IPS-NIHi7 (cell line): ENCODE data around the gene PACSIN2.

ENCODE experiments used
- DNase-seq: peaks from one replicate; pipeline ENCODE4 v3.0.0; 2012; ENCODE audit warnings: mixed read lengths; ENCODE audit errors: extremely low spot score

The PACSIN2 gene

DNA sequence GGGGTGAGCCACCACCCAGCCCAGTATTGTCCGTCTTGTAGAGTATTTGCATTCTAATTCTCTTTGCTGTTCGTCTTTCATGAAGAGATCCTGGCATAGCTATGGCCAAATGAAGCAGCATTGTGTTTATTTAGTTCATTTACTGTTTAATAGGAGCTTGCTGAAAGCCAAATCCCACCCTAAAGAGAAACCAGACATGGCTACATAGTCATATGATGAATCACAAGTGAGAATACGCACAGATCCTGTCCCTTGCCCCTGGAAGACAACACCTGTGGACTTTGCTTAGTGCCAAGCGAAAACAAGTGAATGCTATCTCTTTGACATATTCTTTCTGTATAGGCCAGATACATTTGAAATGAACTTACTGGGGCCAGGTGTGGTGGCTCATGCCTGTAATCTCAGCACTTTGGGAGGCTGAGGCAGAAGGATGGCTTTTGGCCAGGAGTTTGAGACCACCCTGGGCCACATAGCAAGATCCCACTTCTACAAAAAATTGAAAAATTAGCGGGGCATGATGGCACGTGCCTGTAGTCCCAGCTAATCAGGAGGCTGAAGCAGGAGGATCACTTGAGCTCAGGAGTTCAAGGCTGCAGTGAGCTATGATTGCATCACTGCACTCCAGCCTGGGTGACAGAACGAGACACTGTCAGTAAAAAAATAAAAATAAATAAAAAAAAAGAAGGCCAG is 152.8 kb downstream of the PACSIN2 start:
- DNase-seq: no peak

GRCh38 chr22:42860968-42861367 is 154.0 kb downstream of the PACSIN2 start:
- DNase-seq: no peak

DNA sequence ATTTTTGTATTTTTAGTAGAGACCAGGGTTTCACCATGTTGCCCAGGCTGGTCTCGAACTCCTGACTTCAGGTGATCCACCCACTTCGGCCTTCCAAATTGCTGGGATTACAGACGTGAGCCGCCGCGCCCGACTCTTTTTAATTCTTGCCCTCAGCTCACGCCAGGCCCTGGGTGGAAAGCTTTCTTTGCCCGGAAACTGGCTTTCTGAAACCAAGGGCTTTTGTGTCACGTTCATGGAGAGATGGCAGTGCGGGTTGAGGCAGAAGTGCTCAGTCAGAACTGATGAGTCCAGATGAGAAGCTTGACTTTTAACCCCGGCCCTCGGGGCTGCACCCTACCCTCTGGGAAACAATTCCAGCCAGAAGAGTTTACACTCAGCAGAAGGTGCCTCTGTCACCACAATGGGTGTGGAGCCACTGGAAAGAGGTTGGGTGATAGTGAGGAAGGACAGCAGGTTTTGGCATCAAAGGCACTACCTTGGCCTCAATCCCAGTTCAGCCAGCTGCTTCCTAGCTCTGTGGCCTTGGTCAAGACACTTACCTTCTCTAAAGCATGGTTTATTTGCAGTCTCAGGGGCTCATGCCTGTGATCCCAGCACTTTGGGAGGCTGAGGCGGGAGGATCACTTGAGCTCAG is 157.0 kb downstream of the PACSIN2 start:
- no peak for DNase-seq

GRCh38 chr22:42856865-42857704 is 157.9 kb downstream of the PACSIN2 start, which contains the start of gene ARFGAP3:
TSS of gene ARFGAP3 (minus strand) at chr22:42857273. CDS start at chr22:42857182, 91 bp downstream.
- DNase-seq: peak; percentile 100

- DNase-seq: no peak
Observed at GRCh38 chr22:42856179-42856864, 158.6 kb downstream of the PACSIN2 start.

DNA sequence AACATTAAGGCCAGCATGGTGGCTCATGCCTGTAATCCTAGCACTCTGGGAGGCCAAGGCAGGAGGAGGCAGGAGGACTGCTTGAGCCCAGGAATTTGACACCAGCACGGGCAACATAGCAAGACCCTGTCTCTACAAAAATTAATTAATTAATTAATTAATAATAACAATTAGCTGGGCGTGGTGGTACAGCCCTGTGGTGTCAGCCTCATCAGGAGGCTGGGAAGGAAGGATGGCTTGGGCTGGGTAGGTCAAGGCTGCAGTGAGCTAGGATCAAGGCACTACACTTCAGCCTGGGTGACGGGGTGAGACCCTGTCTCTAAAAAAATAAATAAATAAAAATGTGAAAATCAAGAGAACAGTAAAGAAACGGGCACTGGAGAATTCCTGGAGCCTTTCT is 159.2 kb downstream of the PACSIN2 start:
- DNase-seq: no peak

GRCh38 chr22:42855211-42855610 is 159.7 kb downstream of the PACSIN2 start:
- DNase-seq: no peak

- no peak for DNase-seq
Observed at GRCh38 chr22:42848941-42849550, 165.9 kb downstream of the PACSIN2 start.

DNA sequence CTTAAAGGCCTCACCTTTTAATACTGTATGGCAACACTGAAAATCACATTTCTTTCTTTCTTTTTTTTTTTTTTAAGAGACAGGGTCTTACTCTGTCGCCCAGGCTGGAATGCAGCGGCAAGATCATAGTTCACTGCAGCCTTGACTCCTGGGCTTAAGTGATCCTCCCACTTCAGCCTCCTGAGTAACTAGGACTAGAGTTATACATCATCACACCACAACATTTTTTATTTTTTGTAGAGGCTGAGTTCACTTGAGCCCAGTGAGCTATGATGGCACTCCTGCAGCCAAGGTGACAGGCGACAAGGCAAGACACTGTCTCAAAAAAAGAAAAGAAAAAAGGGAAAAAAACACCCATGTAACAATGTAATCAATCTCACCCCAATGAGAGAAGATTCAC is 167.8 kb downstream of the PACSIN2 start:
- no peak for DNase-seq

DNA sequence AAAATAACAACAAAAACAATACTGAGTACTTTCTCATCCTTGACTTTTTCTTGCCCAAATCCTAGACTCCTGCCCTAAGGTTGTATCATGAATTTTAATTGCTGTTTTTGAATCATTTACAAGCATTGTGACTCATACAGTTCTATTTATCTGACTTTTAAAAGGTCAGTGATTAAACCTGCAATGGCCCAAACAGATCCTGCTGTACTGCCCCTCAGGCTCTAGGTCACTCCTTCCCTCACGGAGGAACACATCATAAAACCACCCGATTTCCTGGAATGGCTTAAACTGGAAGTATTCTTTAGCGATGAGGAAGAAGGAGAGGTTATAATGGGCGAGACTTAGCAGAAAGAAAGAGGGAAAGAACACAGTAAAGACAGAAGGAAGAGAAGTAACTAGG is 170.2 kb downstream of the PACSIN2 start:
- DNase-seq: no peak

GRCh38 chr22:42842658-42843370 is 172.1 kb downstream of the PACSIN2 start:
- no peak for DNase-seq

DNA sequence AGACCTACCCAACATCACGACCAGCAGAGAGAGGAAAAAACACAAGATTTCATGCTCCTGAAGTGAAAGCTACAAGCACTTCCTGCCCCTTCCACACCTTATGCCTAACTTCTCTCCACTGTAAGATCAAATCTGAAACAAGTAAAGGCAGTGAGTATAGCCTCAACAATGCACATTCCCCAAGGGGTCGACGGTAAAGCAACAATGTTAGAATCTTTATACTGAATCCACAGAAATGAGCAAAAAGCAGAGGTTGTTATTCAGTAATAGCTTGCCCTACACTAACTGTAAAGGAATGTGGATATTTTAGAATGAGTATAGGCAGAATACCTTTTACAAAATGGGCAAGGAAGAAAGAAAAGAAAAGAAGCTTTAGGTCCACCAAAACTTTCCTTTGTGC is 173.5 kb downstream of the PACSIN2 start:
- DNase-seq: no peak

GRCh38 chr22:42837556-42837955 is 177.4 kb downstream of the PACSIN2 start:
- no peak for DNase-seq

GRCh38 chr22:42836026-42836425 is 178.9 kb downstream of the PACSIN2 start:
- DNase-seq: no peak

DNA sequence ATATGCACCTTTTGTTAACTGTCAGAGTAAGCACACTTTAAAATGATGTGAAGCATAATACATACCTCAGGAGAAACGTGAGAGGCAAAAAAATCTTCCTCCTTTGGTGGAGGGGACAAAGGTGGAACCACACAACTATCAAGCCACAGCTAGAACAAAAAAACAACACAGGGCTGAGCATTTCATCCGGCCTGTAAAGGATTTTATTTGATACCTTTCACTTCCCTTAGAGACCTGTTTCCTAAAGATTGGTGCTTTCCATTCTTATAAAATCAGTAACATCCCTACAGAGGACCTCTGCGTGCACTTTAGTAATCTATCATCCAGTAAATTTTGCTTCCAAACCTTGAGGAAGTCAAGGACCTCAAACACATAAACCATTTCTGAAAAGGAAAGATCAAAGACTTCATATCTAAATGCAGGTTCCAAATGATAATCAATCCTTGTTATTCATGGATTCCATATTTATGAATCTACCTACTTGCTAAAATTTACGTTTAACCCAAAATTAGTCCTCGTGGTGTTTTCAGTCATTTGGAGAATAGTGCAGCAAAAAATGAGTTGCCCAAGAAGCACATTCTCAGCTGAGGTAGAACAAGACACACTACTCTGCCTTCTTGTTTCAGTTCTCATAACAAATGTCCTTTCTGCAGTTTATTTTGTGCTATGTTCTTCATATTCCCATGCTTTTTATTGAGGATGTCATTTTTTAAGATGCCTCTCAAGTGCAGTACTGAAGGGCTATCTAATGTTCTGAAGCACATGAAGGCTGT is 180.6 kb downstream of the PACSIN2 start:
- DNase-seq: no peak

DNA sequence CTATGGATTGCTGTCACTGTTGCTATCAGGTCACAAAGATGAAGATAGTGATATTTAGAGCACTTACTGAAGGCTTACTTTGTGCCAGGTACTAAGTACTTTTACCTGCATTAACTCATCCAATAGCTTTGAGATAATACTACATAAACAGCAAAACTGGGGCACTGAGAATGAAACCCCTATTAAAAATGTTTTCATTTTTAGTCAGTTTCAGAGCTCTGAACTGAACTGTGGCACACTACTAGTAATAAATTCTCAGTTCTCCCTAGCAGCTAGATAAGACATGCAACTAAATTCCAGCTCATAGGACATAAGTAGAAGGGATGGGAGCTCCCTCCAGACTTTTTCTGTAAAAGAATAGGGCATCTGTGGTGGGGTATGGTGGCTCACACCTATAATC is 181.8 kb downstream of the PACSIN2 start:
- DNase-seq: no peak

DNA sequence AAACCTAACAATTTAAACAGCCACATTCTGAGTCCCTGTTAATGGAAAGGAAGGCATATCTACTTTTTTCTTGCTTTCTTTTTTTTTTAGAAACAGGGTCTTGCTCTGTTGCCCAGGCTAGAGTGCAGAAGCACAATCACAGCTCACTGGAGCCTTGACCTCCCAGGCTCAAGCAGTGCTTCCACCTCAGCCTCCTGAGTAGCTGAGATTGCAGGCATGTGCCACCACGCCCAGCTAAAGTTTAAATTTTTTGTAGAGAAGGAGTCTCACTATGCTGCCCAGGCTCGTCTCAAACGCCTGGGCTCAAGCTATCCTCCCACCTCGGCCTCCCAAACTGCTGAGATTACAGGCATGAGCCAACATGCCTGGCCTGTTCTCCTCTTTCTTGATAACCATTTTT is 183.2 kb downstream of the PACSIN2 start:
- no peak for DNase-seq

DNA sequence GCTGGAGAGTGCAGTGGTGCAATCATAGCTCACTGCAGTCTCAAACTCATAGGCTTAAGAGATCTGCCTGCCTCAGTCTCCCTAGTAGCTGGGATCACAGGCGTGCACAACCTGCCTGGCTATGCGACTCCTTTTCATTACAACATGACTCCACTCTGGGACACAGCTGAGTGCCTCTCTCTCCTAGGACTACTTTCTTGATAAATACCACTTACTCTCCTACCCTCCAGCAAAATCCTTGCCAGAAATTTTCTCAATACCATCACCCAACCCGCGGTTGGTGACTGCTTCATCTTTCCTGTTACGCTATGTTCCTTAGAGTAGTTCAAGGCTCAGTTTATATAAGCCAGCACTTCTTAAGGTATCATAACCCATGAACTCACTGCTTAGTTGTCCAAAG is 184.8 kb downstream of the PACSIN2 start:
- DNase-seq: no peak

DNA sequence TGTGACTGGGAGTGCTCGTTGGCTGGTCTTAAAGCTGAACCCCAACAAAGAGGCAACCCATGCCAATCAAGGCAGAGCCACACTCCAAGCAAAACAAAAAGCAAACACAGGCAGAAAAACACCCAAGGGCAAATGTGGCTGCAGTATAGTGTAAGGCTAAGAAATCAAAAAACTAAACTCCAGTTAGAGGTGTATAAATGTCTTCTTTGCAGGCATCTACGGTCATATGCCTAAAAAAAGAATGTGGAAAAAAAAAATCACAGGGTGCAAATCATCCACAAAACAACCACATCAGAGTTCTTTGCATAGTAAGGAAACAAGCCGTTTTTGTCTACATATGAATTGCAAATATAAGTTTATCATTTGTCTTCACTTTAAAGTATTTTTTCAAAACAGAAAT is 185.6 kb downstream of the PACSIN2 start:
- no peak for DNase-seq

- no peak for DNase-seq
Observed at GRCh38 chr22:42825796-42826195, 189.2 kb downstream of the PACSIN2 start.
